ENCODE results near the gene ENHO.

DNA sequence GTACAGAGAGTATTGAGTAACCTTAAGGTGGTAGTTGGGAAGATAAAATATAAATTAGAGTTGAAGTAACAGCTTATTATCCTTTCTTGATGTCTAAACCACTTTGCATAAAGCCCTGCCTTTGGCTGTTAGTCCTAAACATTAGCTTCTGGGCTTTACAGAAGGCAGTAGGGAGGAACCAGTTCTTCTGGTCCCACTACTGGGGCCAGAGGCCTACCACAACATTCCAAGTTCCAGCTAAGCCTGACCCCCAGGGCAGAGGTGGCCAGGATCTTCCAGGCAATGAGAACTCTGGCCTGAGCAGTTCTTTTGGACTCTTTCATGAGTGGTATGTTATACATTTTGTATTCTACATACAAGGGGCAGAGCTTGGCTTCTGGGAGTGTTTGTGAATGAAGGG is 38.1 kb downstream of the ENHO start:
- TF ChIP-seq, protein P1, sequence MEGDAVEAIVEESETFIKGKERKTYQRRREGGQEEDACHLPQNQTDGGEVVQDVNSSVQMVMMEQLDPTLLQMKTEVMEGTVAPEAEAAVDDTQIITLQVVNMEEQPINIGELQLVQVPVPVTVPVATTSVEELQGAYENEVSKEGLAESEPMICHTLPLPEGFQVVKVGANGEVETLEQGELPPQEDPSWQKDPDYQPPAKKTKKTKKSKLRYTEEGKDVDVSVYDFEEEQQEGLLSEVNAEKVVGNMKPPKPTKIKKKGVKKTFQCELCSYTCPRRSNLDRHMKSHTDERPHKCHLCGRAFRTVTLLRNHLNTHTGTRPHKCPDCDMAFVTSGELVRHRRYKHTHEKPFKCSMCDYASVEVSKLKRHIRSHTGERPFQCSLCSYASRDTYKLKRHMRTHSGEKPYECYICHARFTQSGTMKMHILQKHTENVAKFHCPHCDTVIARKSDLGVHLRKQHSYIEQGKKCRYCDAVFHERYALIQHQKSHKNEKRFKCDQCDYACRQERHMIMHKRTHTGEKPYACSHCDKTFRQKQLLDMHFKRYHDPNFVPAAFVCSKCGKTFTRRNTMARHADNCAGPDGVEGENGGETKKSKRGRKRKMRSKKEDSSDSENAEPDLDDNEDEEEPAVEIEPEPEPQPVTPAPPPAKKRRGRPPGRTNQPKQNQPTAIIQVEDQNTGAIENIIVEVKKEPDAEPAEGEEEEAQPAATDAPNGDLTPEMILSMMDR (IDR thresholded peaks at IDR 0.05), result no peak
- TF ChIP-seq POLR2A (IDR thresholded peaks at IDR 0.05) (no peak), EP300 (IDR thresholded peaks at IDR 0.05) (no peak)

All from tibial nerve (tissue), 4 donors.